Esophagus (tissue), 2 donors: Measurements from ENCODE around the gene EPC1. TPM values are rescaled to one million over a fixed set of nuclear protein-coding genes. Genes with fewer than 3 reads are reported as not detected.

Source experiments
- polyA plus RNA-seq, 2 donors: library from polyadenylated mRNA; stranded (reverse); fragments of 200-250 nt; gene quantifications; one replicate each; pipeline ENCODE4 v1.2.3, GENCODE V29; 2013
- donor health status: healthy with polysubstance abuse.
- donor health status: Bipolar disorder and iron deficiency.

The EPC1 gene
- polyA plus RNA-seq, 2 donors: 9.4 to 10.0 TPM

Other genes starting within 250 kb of the EPC1 start
- gene CCDC7, start 99.0 kb upstream of the EPC1 start, polyA plus RNA-seq: under 1 TPM; 0.46 to 0.96 TPM